OCI-LY1 (cell line): Measurements from ENCODE around the gene OR6Q1.
"Not testable (repeated sequence)": the region's sequence is repeated elsewhere in the genome, so short reads cannot be mapped to it uniquely, and the experiment has no call there.

Experiments
- H2AFZ ChIP-seq: fragments of 200-600 bp; sonication (generic), shearing (Covaris generic); 2 replicates; pipeline ENCODE4 v1.6.0; 2014; ENCODE audit warnings: antibody characterized with exemption, mild to moderate bottlenecking, low read length
- H3F3A ChIP-seq: fragments of 200-600 bp; sonication (generic), shearing (Covaris generic); 2 replicates; pipeline ENCODE4 v1.6.0; 2014; ENCODE audit warnings: mild to moderate bottlenecking, antibody characterized with exemption, low read length, moderate library complexity; ENCODE audit not compliant: insufficient read depth
- H3K27ac ChIP-seq: fragments of 200-600 bp; sonication (generic); 2 replicates; pipeline ENCODE4 v1.5.1; 2014; ENCODE audit warnings: low read length, mixed run types, mild to moderate bottlenecking, low read depth; ENCODE audit not compliant: poor library complexity, severe bottlenecking
- H3K27me3 ChIP-seq: fragments of 200-600 bp; sonication (generic); 2 replicates; pipeline ENCODE4 v1.6.0; 2014; ENCODE audit warnings: antibody characterized with exemption, mild to moderate bottlenecking, low read length, moderate library complexity; ENCODE audit not compliant: insufficient read depth
- H3K36me3 ChIP-seq: fragments of 200-600 bp; sonication (generic); 2 replicates; pipeline ENCODE4 v1.6.1; 2014; ENCODE audit warnings: mild to moderate bottlenecking, antibody characterized with exemption, low read length, moderate library complexity, mixed read lengths; ENCODE audit not compliant: insufficient read depth
- H3K4me1 ChIP-seq: fragments of 200-600 bp; sonication (generic); 2 replicates; pipeline ENCODE4 v1.5.1; 2014; ENCODE audit warnings: mild to moderate bottlenecking, low read length, moderate library complexity; ENCODE audit not compliant: insufficient read depth, severe bottlenecking
- H3K4me2 ChIP-seq: fragments of 200-600 bp; sonication (generic), shearing (Covaris generic); 2 replicates; pipeline ENCODE4 v1.6.1; 2014; ENCODE audit warnings: low read length
- H3K4me3 ChIP-seq: fragments of 200-600 bp; sonication (generic); 2 replicates; pipeline ENCODE4 v1.5.1; 2014; ENCODE audit warnings: low read length, low read depth, mild to moderate bottlenecking, mixed read lengths; ENCODE audit not compliant: poor library complexity, severe bottlenecking
- H3K79me2 ChIP-seq: fragments of 200-600 bp; shearing (Covaris generic); 2 replicates; pipeline ENCODE4 v1.6.1; 2016; ENCODE audit warnings: mixed run types, low read length, mixed read lengths; ENCODE audit not compliant: insufficient read depth
- H3K9ac ChIP-seq: fragments of 200-600 bp; sonication (generic), shearing (Covaris generic); 2 replicates; pipeline ENCODE4 v1.6.1; 2014; ENCODE audit warnings: mild to moderate bottlenecking, low read length, mixed read lengths
- H3K9me2 ChIP-seq: fragments of 200-600 bp; sonication (generic), shearing (Covaris generic); 2 replicates; pipeline ENCODE4 v1.6.1; 2014; ENCODE audit warnings: low read depth, mild to moderate bottlenecking, low read length, mixed read lengths
- H3K9me3 ChIP-seq: fragments of 200-600 bp; shearing (Covaris generic); 2 replicates; pipeline ENCODE4 v1.6.1; 2014; ENCODE audit warnings: low read length, mixed read lengths
- H4K20me1 ChIP-seq: fragments of 200-600 bp; sonication (generic), shearing (Covaris generic); 2 replicates; pipeline ENCODE4 v1.6.0; 2016; ENCODE audit warnings: mild to moderate bottlenecking, low read length; ENCODE audit not compliant: insufficient read depth
- EZH2 ChIP-seq: fragments of 200-600 bp; sonication (generic), shearing (Covaris generic); IDR thresholded peaks from 2 replicates; pipeline ENCODE4 v1.8.0; 2017; ENCODE audit warnings: borderline replicate concordance, mixed run types, mild to moderate bottlenecking, antibody characterized with exemption, low read length, moderate library complexity, mixed read lengths
- TF ChIP-seq, protein P1 (sequence below): fragments of 200-600 bp; sonication (generic), shearing (Covaris generic); IDR thresholded peaks from 2 replicates; pipeline ENCODE4 v1.5.1; 2017; ENCODE audit warnings: mild to moderate bottlenecking, antibody characterized with exemption, low read length, moderate library complexity, mixed read lengths

The OR6Q1 gene

DNA sequence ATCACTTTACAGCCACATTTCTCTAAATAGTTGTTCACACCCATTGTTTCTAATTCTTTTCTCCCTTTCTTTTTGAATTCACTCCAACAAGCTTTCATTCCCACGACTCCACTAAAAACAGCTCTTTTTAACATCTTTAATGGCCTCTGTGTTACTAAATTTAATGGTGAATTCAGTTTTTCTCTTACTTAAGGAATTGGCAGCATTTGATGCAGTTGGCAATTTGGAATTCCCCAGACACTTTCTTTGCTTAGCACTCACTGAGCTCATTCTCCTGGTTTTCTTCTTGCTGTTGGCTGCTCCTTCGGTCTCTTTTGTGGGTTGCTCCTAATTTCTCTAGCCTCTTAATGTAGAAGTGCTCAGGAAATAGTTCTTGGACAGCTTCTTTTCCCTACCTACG, 47.6 kb upstream of the OR6Q1 start:
- TF ChIP-seq EZH2: no peak
- TF ChIP-seq, protein P1, sequence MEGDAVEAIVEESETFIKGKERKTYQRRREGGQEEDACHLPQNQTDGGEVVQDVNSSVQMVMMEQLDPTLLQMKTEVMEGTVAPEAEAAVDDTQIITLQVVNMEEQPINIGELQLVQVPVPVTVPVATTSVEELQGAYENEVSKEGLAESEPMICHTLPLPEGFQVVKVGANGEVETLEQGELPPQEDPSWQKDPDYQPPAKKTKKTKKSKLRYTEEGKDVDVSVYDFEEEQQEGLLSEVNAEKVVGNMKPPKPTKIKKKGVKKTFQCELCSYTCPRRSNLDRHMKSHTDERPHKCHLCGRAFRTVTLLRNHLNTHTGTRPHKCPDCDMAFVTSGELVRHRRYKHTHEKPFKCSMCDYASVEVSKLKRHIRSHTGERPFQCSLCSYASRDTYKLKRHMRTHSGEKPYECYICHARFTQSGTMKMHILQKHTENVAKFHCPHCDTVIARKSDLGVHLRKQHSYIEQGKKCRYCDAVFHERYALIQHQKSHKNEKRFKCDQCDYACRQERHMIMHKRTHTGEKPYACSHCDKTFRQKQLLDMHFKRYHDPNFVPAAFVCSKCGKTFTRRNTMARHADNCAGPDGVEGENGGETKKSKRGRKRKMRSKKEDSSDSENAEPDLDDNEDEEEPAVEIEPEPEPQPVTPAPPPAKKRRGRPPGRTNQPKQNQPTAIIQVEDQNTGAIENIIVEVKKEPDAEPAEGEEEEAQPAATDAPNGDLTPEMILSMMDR: no peak

DNA sequence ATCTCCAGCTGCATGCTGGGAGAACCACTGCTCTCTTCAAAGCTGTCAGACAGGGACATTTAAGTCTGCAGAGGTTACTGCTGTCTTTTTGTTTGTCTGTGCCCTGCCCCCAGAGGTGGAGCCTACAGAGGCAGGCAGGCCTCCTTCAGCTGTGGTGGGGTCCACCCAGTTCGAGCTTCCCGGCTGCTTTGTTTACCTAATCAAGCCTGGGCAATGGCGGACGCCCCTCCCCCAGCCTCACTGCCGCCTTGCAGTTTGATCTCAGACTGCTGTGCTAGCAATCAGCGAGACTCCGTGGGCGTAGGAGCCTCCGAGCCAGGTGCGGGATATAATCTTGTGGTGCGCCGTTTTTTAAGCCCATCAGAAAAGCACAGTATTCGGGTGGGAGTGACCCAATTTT, 31.2 kb upstream of the OR6Q1 start:
- not testable (repeated sequence) for H4K20me1 ChIP-seq, H3K9ac ChIP-seq, H3K4me3 ChIP-seq, H3K36me3 ChIP-seq, H3K9me3 ChIP-seq, H3K4me1 ChIP-seq, H3K4me2 ChIP-seq, H2AFZ ChIP-seq, H3K27ac ChIP-seq, H3K27me3 ChIP-seq, H3K9me2 ChIP-seq, H3F3A ChIP-seq, H3K79me2 ChIP-seq

More for the DNA sequence above, 47.6 kb upstream of the OR6Q1 start:
- Histone ChIP-seq H3F3A (no peaks in the 10 kb centered on the region), H2AFZ (no peak overlapping the region), H4K20me1 (no peaks in the 10 kb centered on the region), H3K36me3 (no peaks in the 10 kb centered on the region), H3K4me2 (no peak overlapping the region), H3K27ac (no peak overlapping the region), H3K4me3 (no peak overlapping the region), H3K4me1 (no peaks in the 10 kb centered on the region), H3K9me3 (no peaks in the 10 kb centered on the region), H3K79me2 (no peaks in the 10 kb centered on the region), H3K9me2 (no peaks in the 10 kb centered on the region), H3K9ac (no peak overlapping the region), H3K27me3 (no peaks in the 10 kb centered on the region)

DNA sequence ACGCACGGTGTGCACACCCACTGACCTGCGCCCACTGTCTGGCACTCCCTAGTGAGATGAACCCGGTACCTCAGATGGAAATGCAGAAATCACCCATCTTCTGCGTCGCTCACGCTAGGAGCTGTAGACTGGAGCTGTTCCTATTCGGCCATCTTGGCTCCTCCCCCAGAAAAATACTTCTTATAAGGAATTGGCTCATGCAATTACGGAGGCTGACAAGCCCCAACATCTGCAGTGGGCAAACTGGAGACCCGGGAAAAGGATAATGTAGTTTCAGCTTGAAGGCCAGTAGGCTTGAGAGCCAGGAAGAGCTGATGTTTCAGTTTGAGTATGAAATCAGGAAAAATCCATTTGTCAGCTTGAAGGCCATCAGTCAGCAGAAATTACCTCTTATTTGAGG, 30.7 kb upstream of the OR6Q1 start:
- H4K20me1 ChIP-seq, H3K27me3 ChIP-seq, H3K4me3 ChIP-seq, H3K4me2 ChIP-seq, H3K27ac ChIP-seq, H3K9ac ChIP-seq, H2AFZ ChIP-seq, H3F3A ChIP-seq, H3K9me2 ChIP-seq, H3K79me2 ChIP-seq, H3K36me3 ChIP-seq, H3K4me1 ChIP-seq, H3K9me3 ChIP-seq: not testable (repeated sequence)

DNA sequence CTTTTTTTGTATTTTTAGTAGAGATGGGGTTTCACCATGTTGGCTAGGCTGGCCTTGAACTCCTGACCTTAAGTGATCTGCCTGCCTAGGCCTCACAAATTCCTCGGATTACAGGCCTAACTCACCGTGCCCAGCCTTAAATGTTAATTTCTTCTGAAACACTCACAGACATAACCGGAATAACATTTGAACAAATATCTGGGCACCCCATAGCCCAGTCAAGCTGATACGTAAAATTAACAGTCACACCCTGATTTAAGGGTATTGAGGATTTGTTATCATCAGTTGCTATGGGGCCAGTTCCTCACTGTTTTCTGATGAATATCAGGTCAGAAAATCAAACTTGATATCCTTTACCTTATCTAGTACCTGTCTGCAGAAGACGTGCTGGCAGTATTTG, 30.1 kb upstream of the OR6Q1 start:
- no peak overlapping the region for H3K9ac ChIP-seq
- no peak overlapping the region for H3K27ac ChIP-seq
- H3K4me3 ChIP-seq: no peak overlapping the region
- no peaks in the 10 kb centered on the region for H3F3A ChIP-seq
- H3K79me2 ChIP-seq: no peaks in the 10 kb centered on the region
- H3K9me3 ChIP-seq: no peaks in the 10 kb centered on the region
- no peaks in the 10 kb centered on the region for H3K36me3 ChIP-seq
- TF ChIP-seq EZH2: no peak
- TF ChIP-seq, protein P1: no peak
- no peak overlapping the region for H2AFZ ChIP-seq
- H3K4me1 ChIP-seq: no peaks in the 10 kb centered on the region
- H4K20me1 ChIP-seq: no peaks in the 10 kb centered on the region
- H3K9me2 ChIP-seq: no peaks in the 10 kb centered on the region
- H3K27me3 ChIP-seq: no peaks in the 10 kb centered on the region
- H3K4me2 ChIP-seq: no peak overlapping the region
